ENCODE measurements around the gene SSH3.
"Not testable (repeated sequence)": the region's sequence is repeated elsewhere in the genome, so short reads cannot be mapped to it uniquely, and the experiment has no call there.

SSH3 gene

GRCh38 chr11:67303132-67303834 is at the start of gene SSH3:
TSS of gene SSH3 (plus strand) at chr11:67303530. CDS start at chr11:67303626, 96 bp downstream.
- no peak for DNase-seq (ENCODE audit: extremely low read depth in 1 of 2, low read depth in 1 of 2)

GRCh38 chr11:67253872-67254624 is 49.3 kb upstream of the SSH3 start:
- DNase-seq (ENCODE audit: extremely low read depth in 1 of 2, low read depth in 1 of 2), result no peak

- no peak for DNase-seq (ENCODE audit: extremely low read depth in 1 of 2, low read depth in 1 of 2)
Observed at GRCh38 chr11:67254798-67255197, 48.5 kb upstream of the SSH3 start.

GRCh38 chr11:67255353-67255752 is 48.0 kb upstream of the SSH3 start:
- no peak for DNase-seq (ENCODE audit: extremely low read depth in 1 of 2, low read depth in 1 of 2)

GRCh38 chr11:67255864-67256263 is 47.5 kb upstream of the SSH3 start:
- DNase-seq (ENCODE audit: extremely low read depth in 1 of 2, low read depth in 1 of 2), result no peak

GRCh38 chr11:67256477-67257135 is 46.7 kb upstream of the SSH3 start:
- no peak for DNase-seq (ENCODE audit: extremely low read depth in 1 of 2, low read depth in 1 of 2)

- DNase-seq (ENCODE audit: extremely low read depth in 1 of 2, low read depth in 1 of 2), result no peak
Observed at GRCh38 chr11:67260406-67260805, 42.9 kb upstream of the SSH3 start.

- DNase-seq (ENCODE audit: extremely low read depth in 1 of 2, low read depth in 1 of 2), result not testable (repeated sequence)
Observed at GRCh38 chr11:67260885-67261639, 42.3 kb upstream of the SSH3 start.

GRCh38 chr11:67261640-67261945 is 41.7 kb upstream of the SSH3 start:
- no peak for DNase-seq (ENCODE audit: extremely low read depth in 1 of 2, low read depth in 1 of 2)

- no peak for DNase-seq (ENCODE audit: extremely low read depth in 1 of 2, low read depth in 1 of 2)
Observed at GRCh38 chr11:67261946-67262681, 41.2 kb upstream of the SSH3 start.

- peak in 1 of 2 donors; percentile 58 for DNase-seq (ENCODE audit: extremely low read depth in 1 of 2, low read depth in 1 of 2)
Observed at GRCh38 chr11:67262731-67263675, 40.3 kb upstream of the SSH3 start.

- DNase-seq (ENCODE audit: extremely low read depth in 1 of 2, low read depth in 1 of 2), result no peak
Observed at GRCh38 chr11:67264260-67264659, 39.1 kb upstream of the SSH3 start.

- DNase-seq (ENCODE audit: extremely low read depth in 1 of 2, low read depth in 1 of 2), result no peak
Observed at GRCh38 chr11:67264877-67265632, 38.3 kb upstream of the SSH3 start.

- DNase-seq (ENCODE audit: extremely low read depth in 1 of 2, low read depth in 1 of 2), result peak in 1 of 2 donors; percentile 72
Observed at GRCh38 chr11:67265633-67266448, 37.5 kb upstream of the SSH3 start.

GRCh38 chr11:67266449-67267187 is 36.7 kb upstream of the SSH3 start, which contains the start of gene GRK2:
TSS of gene GRK2 (plus strand) at chr11:67266473. CDS start at chr11:67266700, 227 bp downstream.
- DNase-seq (ENCODE audit: extremely low read depth in 1 of 2, low read depth in 1 of 2), result no peak

- DNase-seq (ENCODE audit: extremely low read depth in 1 of 2, low read depth in 1 of 2), result no peak
Observed at GRCh38 chr11:67267188-67268080, 35.9 kb upstream of the SSH3 start.
